Thyroid gland (tissue), 4 donors: ENCODE results near the gene ZSWIM7.

Experiments used
- CTCF ChIP-seq, 6 experiments: fragments of 200-600 bp in 3 of 6; fragments of 450-650 bp in 3 of 6; sonication (generic) in 3 of 6; IDR thresholded peaks; one replicate each; pipeline ENCODE4 v1.5.1; 2016 to 2019; ENCODE audit warnings: antibody characterized with exemption in 6 of 6, mild to moderate bottlenecking in 2 of 6, inconsistent platforms in 1 of 6, moderate library complexity in 1 of 6
- POLR2A ChIP-seq, 2 donors: fragments of 450-650 bp; IDR thresholded peaks; one replicate each; pipeline ENCODE4 v1.6.1; 2017; ENCODE audit warnings: antibody characterized with exemption in 2 of 2, mild to moderate bottlenecking in 2 of 2, moderate library complexity in 1 of 2

- no peak for TF ChIP-seq CTCF (IDR thresholded peaks at IDR 0.05)
- TF ChIP-seq POLR2A (IDR thresholded peaks at IDR 0.05): no peak
Observed at GRCh38 chr17:15942207-15942833, 57.2 kb downstream of the ZSWIM7 start.
